K562 (cell line): ENCODE data around the gene MEGF11. TPM values are rescaled to one million over a fixed set of nuclear protein-coding genes. Genes with fewer than 3 reads are reported as not detected.

Source experiments
- ATAC-seq: fragments of 200-7000 bp; cut with Tn5 transposase; 3 replicates; pipeline ENCODE4 v1.9.1; 2020; ENCODE audit warnings: moderate library complexity
- BruUV-seq: library from RNA; stranded (reverse); fragments of 400-500 nt; replicated peaks from 2 replicates; lab custom pipeline; 2021; lab: Mats Ljungman, UMichigan
- CTCF ChIA-PET: fragments of 300-600 bp; formaldehyde crosslinking; extraction: SDS; loops from one replicate; lab custom pipeline; 2021; ENCODE audit warnings: low intra/inter-chr PET ratio; lab: Yijun Ruan, JAX
- POLR2A ChIA-PET: fragments of 300-600, 350-650 bp; sonication (Branson Sonifier 250); formaldehyde crosslinking; extraction: SDS; loops from one replicate; lab custom pipeline; 2021; ENCODE audit warnings: antibody characterized with exemption, inconsistent platforms; lab: Yijun Ruan, JAX
- DNase-seq, 4 experiments: peaks; one replicate each; pipeline versions ENCODE4 v3.0.0 to v3.0.0-alpha.2; 2011 to 2018; ENCODE audit warnings: low spot score in 3 of 4, mixed read lengths in 3 of 4; ENCODE audit errors: extremely low read depth in 1 of 4
- FAIRE-seq: peaks from 2 replicates; lab custom pipeline; 2011; peaks lifted over from hg19 to GRCh38; lab: Jason Lieb, UNC
- H2AFZ ChIP-seq: 2 replicates; pipeline ENCODE4 v1.6.0; 2011; ENCODE audit warnings: low read depth, low read length, control low read depth, inconsistent platforms
- H3K27ac ChIP-seq: fragments of 200-600 bp; 3 replicates; pipeline ENCODE4 v1.8.0; 2011; ENCODE audit warnings: low read depth, mild to moderate bottlenecking, control low read depth, inconsistent platforms, low read length, moderate library complexity, mixed read lengths; ENCODE audit errors: extremely low read depth
- H3K27me3 ChIP-seq, 2 experiments: fragments of 300-600 bp in 1 of 2; 2 replicates in 1 of 2; 3 replicates in 1 of 2; pipeline versions ENCODE4 v1.6.0 to v1.8.0; 2011; ENCODE audit warnings: inconsistent platforms in 2 of 2, low read length in 2 of 2, mild to moderate bottlenecking in 1 of 2, mixed read lengths in 1 of 2, moderate library complexity in 1 of 2; ENCODE audit not compliant: control insufficient read depth in 2 of 2, insufficient read depth in 2 of 2
- H3K36me3 ChIP-seq: fragments of 300-600 bp; 3 replicates; pipeline ENCODE4 v1.8.0; 2011; ENCODE audit warnings: mild to moderate bottlenecking, low read length, inconsistent platforms; ENCODE audit not compliant: control insufficient read depth, insufficient read depth
- H3K4me1 ChIP-seq, 2 experiments: fragments of 200-600 bp in 1 of 2; replicated peaks in 1 of 2; 2 replicates in 1 of 2; 3 replicates in 1 of 2; pipeline versions ENCODE4 v1.5.1 to v1.8.0; 2011; ENCODE audit warnings: inconsistent platforms in 2 of 2, low read length in 2 of 2, mild to moderate bottlenecking in 1 of 2, mixed read lengths in 1 of 2, moderate library complexity in 1 of 2; ENCODE audit not compliant: control insufficient read depth in 2 of 2, insufficient read depth in 2 of 2
- H3K4me2 ChIP-seq: 2 replicates; pipeline ENCODE4 v1.6.1; 2011; ENCODE audit warnings: low read length, control low read depth, inconsistent platforms, mixed read lengths; ENCODE audit not compliant: insufficient read depth
- H3K4me3 ChIP-seq: fragments of 200-600 bp; sonication (generic), shearing (Covaris generic); 2 replicates; pipeline ENCODE4 v1.5.1; 2016; ENCODE audit warnings: control low read depth, inconsistent platforms
- H3K79me2 ChIP-seq: fragments of 200-600 bp; 3 replicates; pipeline ENCODE4 v1.8.0; 2011; ENCODE audit warnings: low read length, inconsistent platforms; ENCODE audit not compliant: control insufficient read depth, insufficient read depth
- H3K9ac ChIP-seq, 2 experiments: 2 replicates each; pipeline versions ENCODE4 v1.6.0 to v1.6.1; 2011; ENCODE audit warnings: low read depth in 2 of 2, low read length in 2 of 2, control low read depth in 1 of 2, inconsistent platforms in 1 of 2, mild to moderate bottlenecking in 1 of 2, mixed read lengths in 1 of 2; ENCODE audit not compliant: insufficient read depth in 1 of 2
- H3K9me1 ChIP-seq: one replicate; pipeline ENCODE4 v1.6.0; 2011; ENCODE audit warnings: inconsistent platforms, mild to moderate bottlenecking, low read length, moderate library complexity; ENCODE audit not compliant: control insufficient read depth, insufficient read depth
- H3K9me3 ChIP-seq: replicated peaks from 2 replicates; pipeline ENCODE4 v1.5.1; 2011; ENCODE audit warnings: low read depth, low read length, inconsistent platforms; ENCODE audit not compliant: control insufficient read depth, insufficient read depth
- H4K20me1 ChIP-seq: replicated peaks from 2 replicates; pipeline ENCODE4 v1.6.1; 2011; ENCODE audit warnings: low read length, inconsistent platforms, mixed read lengths; ENCODE audit not compliant: control insufficient read depth, insufficient read depth
- BMI1 ChIP-seq: fragments of 150-350 bp; IDR thresholded peaks from 2 replicates; pipeline ENCODE4 v1.6.1; 2014; ENCODE audit warnings: low read length
- CCNT2 ChIP-seq: IDR thresholded peaks from 2 replicates; pipeline ENCODE4 v1.6.1; 2011; ENCODE audit warnings: borderline replicate concordance, low read depth, mild to moderate bottlenecking, moderate library complexity, mixed read lengths, low read length; ENCODE audit not compliant: insufficient read length; ENCODE audit errors: extremely low read depth
- ELF1 ChIP-seq: fragments of 200-800 bp; sonication (Bioruptor generic); IDR thresholded peaks from 2 replicates; pipeline ENCODE4 v1.6.1; 2016; ENCODE audit warnings: missing genetic modification characterization, missing compliant biosample characterization
- HDAC1 ChIP-seq, 2 experiments: fragments of 450-650 bp; IDR thresholded peaks; 2 replicates each; pipeline ENCODE4 v1.6.1; 2016 to 2017; ENCODE audit warnings: inconsistent platforms in 1 of 2, mild to moderate bottlenecking in 1 of 2, moderate library complexity in 1 of 2
- RBM14 ChIP-seq: fragments of 200-400 bp; formaldehyde crosslinking; IDR thresholded peaks from 2 replicates; pipeline ENCODE4 v1.6.1; 2018; ENCODE audit warnings: low read depth, mild to moderate bottlenecking, low read length, moderate library complexity, borderline replicate concordance; ENCODE audit not compliant: insufficient read depth
- SREBF1 ChIP-seq: fragments of 150-350 bp; IDR thresholded peaks from 2 replicates; pipeline ENCODE4 v1.6.1; 2014; ENCODE audit warnings: antibody characterized with exemption, low read depth, low read length, borderline replicate concordance
- ZBTB7A ChIP-seq: IDR thresholded peaks from 2 replicates; pipeline ENCODE4 v1.6.1; 2011; ENCODE audit warnings: low read depth, mild to moderate bottlenecking, low read length, moderate library complexity, borderline replicate concordance; ENCODE audit not compliant: control insufficient read depth
- WGBS: fragments of 100-300 bp; shearing (Covaris generic); methylation state at CpG from one replicate; pipeline ENCODE4 v1.1.6; 2016; ENCODE audit warnings: low coverage, mixed read lengths; ENCODE audit not compliant: insufficient coverage; ENCODE audit errors: missing lambda C conversion rate; 5-methylcytosine and 5-hydroxymethylcytosine counted together
- in situ Hi-C: fragments of 300-500 bp; cut with MboI; formaldehyde crosslinking; loops from 4 replicates; pipeline ENCODE4 v1.15.0; 2018; ENCODE audit warnings: inconsistent platforms, mixed read lengths
- intact Hi-C: fragments of 100-400 bp; cut with micrococcal nuclease; formaldehyde crosslinking; loops from 2 replicates; pipeline ENCODE4 v1.14.2; 2022
- polyA plus RNA-seq, 8 experiments: library from polyadenylated mRNA; depleted of rRNA in 4 of 8; stranded (reverse) in 5 of 8; unstranded in 3 of 8; fragments of >200 nt; fragmentation: Nextera tagmentation in 2 of 8; fragmentation: Illumina TruSeq in 1 of 8; extraction: Ambion mirVana in 2 of 8; extraction: Trizol in 1 of 8; gene quantifications; 2 replicates each; pipeline versions ENCODE4 v1.2.1 to v1.2.3, GENCODE V29; 2011 to 2014; ENCODE audit warnings: inconsistent platforms in 1 of 8, missing spikeins in 1 of 8
- total RNA-seq, 7 experiments: library from RNA; depleted of rRNA in 6 of 7; stranded (reverse); fragments of >200 nt in 6 of 7; fragmentation: Illumina TruSeq in 2 of 7; extraction: Trizol in 2 of 7; gene quantifications; 2 replicates each; pipeline versions ENCODE4 v1.2.1 to v1.2.3, GENCODE V29; 2011 to 2021; ENCODE audit warnings: low replicate concordance in 1 of 7
- TF ChIP-seq, protein P1 (sequence below): IDR thresholded peaks from 2 replicates; pipeline ENCODE4 v1.6.1; 2011; ENCODE audit warnings: borderline replicate concordance, low read depth, mild to moderate bottlenecking, moderate library complexity, low read length; ENCODE audit not compliant: insufficient read depth, poor library complexity, severe bottlenecking
- TF ChIP-seq, protein P2 (sequence below): fragments of 250-450 bp; sonication (Bioruptor Pico); IDR thresholded peaks from 2 replicates; pipeline ENCODE4 v1.5.0; 2021; ENCODE audit warnings: mild to moderate bottlenecking, moderate library complexity
- TF ChIP-seq, protein P3 (sequence below): sonication (generic); formaldehyde crosslinking; IDR thresholded peaks from 2 replicates; pipeline ENCODE4 v1.8.0; 2023; ENCODE audit warnings: mild to moderate bottlenecking, missing genetic modification reagents

MEGF11 gene
- total and polyA plus RNA-seq, 9 of the 15 experiments (the other 6 are each of a cell fraction or from before 2014, with no cell fraction given), result 0.06 to 0.23 (median 0.20) TPM; not detected in 6

DNA sequence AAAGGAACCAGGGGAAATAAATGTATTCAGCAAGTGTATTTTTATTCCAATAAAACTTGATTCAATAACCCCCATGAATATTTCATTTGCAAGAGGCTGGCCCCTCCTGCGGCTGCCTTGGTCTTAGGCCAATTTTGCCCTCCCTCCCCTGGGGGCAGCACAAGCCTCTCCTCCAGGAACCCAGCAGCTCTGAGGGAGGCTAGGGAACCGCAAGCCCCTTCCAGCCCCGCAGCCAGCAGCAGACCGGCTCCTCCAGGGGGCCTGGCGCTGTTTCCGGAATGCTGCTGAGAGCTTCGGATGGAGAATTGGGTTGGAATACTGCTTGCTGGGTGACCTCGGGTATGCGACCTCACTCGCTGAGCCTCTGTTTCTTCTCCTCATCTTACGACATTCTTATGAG lies 234.2 kb downstream of the MEGF11 start:
- 33% methylated on average over 11 of the region's 11 CpGs for WGBS
- DNase-seq, result no peak
- Histone ChIP-seq H3K4me1 (no peaks in the 10 kb centered on the region; a peak in 1 of 5 replicates), H3K9me3 (no peaks in the 10 kb centered on the region), H3K9ac (no peak overlapping the region)
- intact Hi-C loops (no loop called here), in situ Hi-C loops (no loop called here)
- ATAC-seq, result no peak
- no peak for TF ChIP-seq SREBF1
- no peak for TF ChIP-seq CCNT2
- TF ChIP-seq, protein P1, sequence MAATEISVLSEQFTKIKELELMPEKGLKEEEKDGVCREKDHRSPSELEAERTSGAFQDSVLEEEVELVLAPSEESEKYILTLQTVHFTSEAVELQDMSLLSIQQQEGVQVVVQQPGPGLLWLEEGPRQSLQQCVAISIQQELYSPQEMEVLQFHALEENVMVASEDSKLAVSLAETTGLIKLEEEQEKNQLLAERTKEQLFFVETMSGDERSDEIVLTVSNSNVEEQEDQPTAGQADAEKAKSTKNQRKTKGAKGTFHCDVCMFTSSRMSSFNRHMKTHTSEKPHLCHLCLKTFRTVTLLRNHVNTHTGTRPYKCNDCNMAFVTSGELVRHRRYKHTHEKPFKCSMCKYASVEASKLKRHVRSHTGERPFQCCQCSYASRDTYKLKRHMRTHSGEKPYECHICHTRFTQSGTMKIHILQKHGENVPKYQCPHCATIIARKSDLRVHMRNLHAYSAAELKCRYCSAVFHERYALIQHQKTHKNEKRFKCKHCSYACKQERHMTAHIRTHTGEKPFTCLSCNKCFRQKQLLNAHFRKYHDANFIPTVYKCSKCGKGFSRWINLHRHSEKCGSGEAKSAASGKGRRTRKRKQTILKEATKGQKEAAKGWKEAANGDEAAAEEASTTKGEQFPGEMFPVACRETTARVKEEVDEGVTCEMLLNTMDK, result no peak
- no peak for TF ChIP-seq HDAC1 (IDR thresholded peaks at IDR 0.05)
- TF ChIP-seq ELF1, result no peak
- TF ChIP-seq, protein P2, sequence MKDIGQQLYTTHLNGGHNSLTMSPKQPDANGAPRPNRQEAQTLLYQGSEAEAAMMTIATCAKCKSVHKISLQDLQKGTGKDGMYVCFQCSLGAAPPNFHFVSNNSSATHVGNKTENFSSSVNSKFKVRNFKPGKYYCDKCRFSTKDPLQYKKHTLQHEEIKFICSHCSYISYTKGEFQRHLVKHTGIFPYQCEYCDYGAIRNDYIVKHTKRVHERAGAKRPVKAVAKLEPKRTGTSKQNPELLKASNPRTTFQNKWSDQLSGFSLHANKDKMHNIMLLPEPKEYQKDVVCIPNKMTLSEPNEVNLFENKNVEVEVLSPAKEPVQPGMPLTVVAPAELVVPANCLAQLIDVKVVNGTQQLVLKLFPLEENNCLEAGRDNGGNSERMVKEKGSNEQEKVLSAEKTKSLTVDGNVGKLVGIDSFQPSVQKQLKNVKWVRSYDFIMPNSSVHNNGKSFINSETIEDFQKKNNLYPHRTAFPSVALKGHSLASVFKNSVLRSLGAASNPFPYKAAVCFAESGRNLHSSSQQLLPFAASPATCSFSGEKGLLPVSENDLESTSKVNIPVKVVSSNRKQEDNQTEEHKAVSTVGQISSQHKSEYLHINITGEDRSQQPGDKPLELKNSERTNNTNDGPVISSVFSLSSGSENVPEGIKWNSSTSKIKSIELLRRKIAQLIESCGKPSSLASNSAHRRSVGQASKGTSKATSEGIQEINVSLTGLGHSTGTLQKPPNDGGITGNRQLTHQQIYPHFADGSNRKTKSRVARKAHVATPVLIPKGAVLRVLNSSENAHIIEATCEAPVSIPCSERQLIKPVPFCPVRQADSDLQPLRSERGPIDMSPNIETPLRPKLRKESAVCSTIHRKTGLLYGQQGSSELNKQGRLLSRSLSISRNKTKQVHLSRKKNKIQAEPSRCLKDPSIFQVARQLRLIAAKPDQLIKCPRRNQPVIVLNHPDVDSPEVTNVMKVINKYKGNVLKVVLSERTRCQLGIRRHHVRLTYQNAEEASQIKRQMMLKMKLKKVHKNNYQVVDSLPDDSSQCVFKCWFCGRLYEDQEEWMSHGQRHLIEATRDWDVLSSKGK (CRISPR knock-in tag), result no peak
- TF ChIP-seq RBM14, result no peak
- no peak for TF ChIP-seq ZBTB7A
- no peak for TF ChIP-seq BMI1
- TF ChIP-seq, protein P3, sequence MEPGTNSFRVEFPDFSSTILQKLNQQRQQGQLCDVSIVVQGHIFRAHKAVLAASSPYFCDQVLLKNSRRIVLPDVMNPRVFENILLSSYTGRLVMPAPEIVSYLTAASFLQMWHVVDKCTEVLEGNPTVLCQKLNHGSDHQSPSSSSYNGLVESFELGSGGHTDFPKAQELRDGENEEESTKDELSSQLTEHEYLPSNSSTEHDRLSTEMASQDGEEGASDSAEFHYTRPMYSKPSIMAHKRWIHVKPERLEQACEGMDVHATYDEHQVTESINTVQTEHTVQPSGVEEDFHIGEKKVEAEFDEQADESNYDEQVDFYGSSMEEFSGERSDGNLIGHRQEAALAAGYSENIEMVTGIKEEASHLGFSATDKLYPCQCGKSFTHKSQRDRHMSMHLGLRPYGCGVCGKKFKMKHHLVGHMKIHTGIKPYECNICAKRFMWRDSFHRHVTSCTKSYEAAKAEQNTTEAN (CRISPR knock-in tag), result no peak
- TF ChIP-seq, all 486 proteins: peak for 0
- CTCF ChIA-PET, result no interaction called here
- Histone ChIP-seq H4K20me1 (no peaks in the 10 kb centered on the region), H3K9me1 (no peaks in the 10 kb centered on the region), H3K27ac (no peak overlapping the region), H3K4me2 (peak overlapping the region; percentile 29; the same call in 1 of the 2 replicates), H2AFZ (peak overlapping the region; percentile 56; the same call in 1 of the 2 replicates), H3K79me2 (no peaks in the 10 kb centered on the region), H3K27me3 (peaks cover 6 to 38% of the 10 kb centered on the region in 2 experiments; a peak in 4 of 5 replicates), H3K4me3 (no peak overlapping the region), H3K36me3 (no peaks in the 10 kb centered on the region)
- POLR2A ChIA-PET, result no interaction called here
- no TSS peak for BruUV-seq
- no peak for FAIRE-seq
